ENCODE measurements around the gene ZNF662.

Gene ZNF662

GRCh38 chr3:42892807-42893206 lies 13.1 kb upstream of the ZNF662 start:
- Histone ChIP-seq H3K4me1 (ENCODE audit: insufficient read depth, low read length) (peaks cover 19% of the 10 kb centered on the region), H3K27ac (ENCODE audit: low read length) (no peak overlapping the region), H3K36me3 (ENCODE audit: insufficient read depth, low read depth, low read length) (no peaks in the 10 kb centered on the region), H3K27me3 (ENCODE audit: insufficient read depth, low read length) (no peaks in the 10 kb centered on the region), H3K9me3 (ENCODE audit: insufficient read depth, low read depth, low read length) (no peaks in the 10 kb centered on the region), H3K4me3 (ENCODE audit: low read length) (no peak overlapping the region), H3K9ac (ENCODE audit: low read depth, low read length) (no peak overlapping the region)

GRCh38 chr3:42894698-42895579 lies 11.0 kb upstream of the ZNF662 start:
- H3K27ac ChIP-seq (ENCODE audit: low read length) = no peak overlapping the region
- no peaks in the 10 kb centered on the region for H3K36me3 ChIP-seq (ENCODE audit: insufficient read depth, low read depth, low read length)
- H3K9me3 ChIP-seq (ENCODE audit: insufficient read depth, low read depth, low read length) = no peaks in the 10 kb centered on the region
- peaks cover 19% of the 10 kb centered on the region for H3K4me1 ChIP-seq (ENCODE audit: insufficient read depth, low read length)
- no peak overlapping the region for H3K4me3 ChIP-seq (ENCODE audit: low read length)
- H3K27me3 ChIP-seq (ENCODE audit: insufficient read depth, low read length) = no peaks in the 10 kb centered on the region
- no peak overlapping the region for H3K9ac ChIP-seq (ENCODE audit: low read depth, low read length)

- H3K4me1 ChIP-seq (ENCODE audit: insufficient read depth, low read length) = peaks cover 14% of the 10 kb centered on the region; the same call in 1 of the 2 replicates
- H3K9ac ChIP-seq (ENCODE audit: low read depth, low read length) = no peak overlapping the region
- H3K27me3 ChIP-seq (ENCODE audit: insufficient read depth, low read length) = no peaks in the 10 kb centered on the region
- H3K36me3 ChIP-seq (ENCODE audit: insufficient read depth, low read depth, low read length) = no peaks in the 10 kb centered on the region
- H3K27ac ChIP-seq (ENCODE audit: low read length) = no peak overlapping the region
- no peak overlapping the region for H3K4me3 ChIP-seq (ENCODE audit: low read length)
- no peaks in the 10 kb centered on the region for H3K9me3 ChIP-seq (ENCODE audit: insufficient read depth, low read depth, low read length)
These were observed 10.4 kb upstream of the ZNF662 start for GRCh38 chr3:42895580-42895868.

GRCh38 chr3:42898896-42899675 lies 6.9 kb upstream of the ZNF662 start:
- Histone ChIP-seq H3K4me3 (ENCODE audit: low read length) (no peak overlapping the region), H3K4me1 (ENCODE audit: insufficient read depth, low read length) (peaks cover 3% of the 10 kb centered on the region; the same call in 1 of the 2 replicates), H3K9me3 (ENCODE audit: insufficient read depth, low read depth, low read length) (no peaks in the 10 kb centered on the region), H3K27me3 (ENCODE audit: insufficient read depth, low read length) (no peaks in the 10 kb centered on the region), H3K27ac (ENCODE audit: low read length) (no peak overlapping the region), H3K9ac (ENCODE audit: low read depth, low read length) (no peak overlapping the region), H3K36me3 (ENCODE audit: insufficient read depth, low read depth, low read length) (no peaks in the 10 kb centered on the region)

- Histone ChIP-seq H3K9me3 (ENCODE audit: insufficient read depth, low read depth, low read length) (no peaks in the 10 kb centered on the region), H3K4me1 (ENCODE audit: insufficient read depth, low read length) (peaks cover 3% of the 10 kb centered on the region; the same call in 1 of the 2 replicates), H3K9ac (ENCODE audit: low read depth, low read length) (no peak overlapping the region), H3K27me3 (ENCODE audit: insufficient read depth, low read length) (no peaks in the 10 kb centered on the region), H3K27ac (ENCODE audit: low read length) (no peak overlapping the region), H3K36me3 (ENCODE audit: insufficient read depth, low read depth, low read length) (no peaks in the 10 kb centered on the region), H3K4me3 (ENCODE audit: low read length) (no peak overlapping the region)
These were observed 5.5 kb upstream of the ZNF662 start for GRCh38 chr3:42900226-42901072.

GRCh38 chr3:42901073-42901415 lies 4.9 kb upstream of the ZNF662 start:
- no peaks in the 10 kb centered on the region for H3K27me3 ChIP-seq (ENCODE audit: insufficient read depth, low read length)
- no peaks in the 10 kb centered on the region for H3K9me3 ChIP-seq (ENCODE audit: insufficient read depth, low read depth, low read length)
- H3K27ac ChIP-seq (ENCODE audit: low read length) = no peak overlapping the region
- no peak overlapping the region for H3K4me3 ChIP-seq (ENCODE audit: low read length)
- no peak overlapping the region for H3K9ac ChIP-seq (ENCODE audit: low read depth, low read length)
- no peaks in the 10 kb centered on the region for H3K36me3 ChIP-seq (ENCODE audit: insufficient read depth, low read depth, low read length)
- H3K4me1 ChIP-seq (ENCODE audit: insufficient read depth, low read length) = peaks cover 1% of the 10 kb centered on the region; the same call in 1 of the 2 replicates

- H3K27ac ChIP-seq (ENCODE audit: low read length) = no peak overlapping the region
- H3K4me1 ChIP-seq (ENCODE audit: insufficient read depth, low read length) = no peaks in the 10 kb centered on the region
- H3K36me3 ChIP-seq (ENCODE audit: insufficient read depth, low read depth, low read length) = no peaks in the 10 kb centered on the region
- H3K27me3 ChIP-seq (ENCODE audit: insufficient read depth, low read length) = no peaks in the 10 kb centered on the region
- no peak overlapping the region for H3K9ac ChIP-seq (ENCODE audit: low read depth, low read length)
- H3K9me3 ChIP-seq (ENCODE audit: insufficient read depth, low read depth, low read length) = no peaks in the 10 kb centered on the region
- H3K4me3 ChIP-seq (ENCODE audit: low read length) = no peak overlapping the region
These were observed 3.7 kb upstream of the ZNF662 start for GRCh38 chr3:42902257-42902656.

- no peaks in the 10 kb centered on the region for H3K4me1 ChIP-seq (ENCODE audit: insufficient read depth, low read length)
- no peak overlapping the region for H3K27ac ChIP-seq (ENCODE audit: low read length)
- no peaks in the 10 kb centered on the region for H3K9me3 ChIP-seq (ENCODE audit: insufficient read depth, low read depth, low read length)
- H3K36me3 ChIP-seq (ENCODE audit: insufficient read depth, low read depth, low read length) = no peaks in the 10 kb centered on the region
- H3K27me3 ChIP-seq (ENCODE audit: insufficient read depth, low read length) = no peaks in the 10 kb centered on the region
- H3K4me3 ChIP-seq (ENCODE audit: low read length) = no peak overlapping the region
- H3K9ac ChIP-seq (ENCODE audit: low read depth, low read length) = no peak overlapping the region
These were observed 1.9 kb upstream of the ZNF662 start for GRCh38 chr3:42904076-42904475.

- Histone ChIP-seq H3K36me3 (ENCODE audit: insufficient read depth, low read depth, low read length) (no peaks in the 10 kb centered on the region), H3K4me3 (ENCODE audit: low read length) (no peak overlapping the region), H3K9ac (ENCODE audit: low read depth, low read length) (no peak overlapping the region), H3K27ac (ENCODE audit: low read length) (no peak overlapping the region), H3K4me1 (ENCODE audit: insufficient read depth, low read length) (no peaks in the 10 kb centered on the region), H3K9me3 (ENCODE audit: insufficient read depth, low read depth, low read length) (0 out of 2 replicates have a peak, but pooled peaks cover 4% of the 10 kb centered on the region), H3K27me3 (ENCODE audit: insufficient read depth, low read length) (no peaks in the 10 kb centered on the region)
These were observed 237 bp upstream of the ZNF662 start for GRCh38 chr3:42905740-42906069.

- Histone ChIP-seq H3K27ac (ENCODE audit: low read length) (no peak overlapping the region), H3K36me3 (ENCODE audit: insufficient read depth, low read depth, low read length) (no peaks in the 10 kb centered on the region), H3K4me1 (ENCODE audit: insufficient read depth, low read length) (no peaks in the 10 kb centered on the region), H3K4me3 (ENCODE audit: low read length) (no peak overlapping the region), H3K27me3 (ENCODE audit: insufficient read depth, low read length) (no peaks in the 10 kb centered on the region), H3K9ac (ENCODE audit: low read depth, low read length) (no peak overlapping the region), H3K9me3 (ENCODE audit: insufficient read depth, low read depth, low read length) (0 out of 2 replicates have a peak, but pooled peaks cover 6% of the 10 kb centered on the region)
These were observed 874 bp downstream of the ZNF662 start for GRCh38 chr3:42906848-42907183.

- H3K9me3 ChIP-seq (ENCODE audit: insufficient read depth, low read depth, low read length) = peaks cover 16% of the 10 kb centered on the region
- no peak overlapping the region for H3K27ac ChIP-seq (ENCODE audit: low read length)
- H3K9ac ChIP-seq (ENCODE audit: low read depth, low read length) = no peak overlapping the region
These were observed 2.7 kb downstream of the ZNF662 start for GRCh38 chr3:42908675-42909074.

More at GRCh38 chr3:42908675-42909074, 2.7 kb downstream of the ZNF662 start:
- H3K4me3 ChIP-seq (ENCODE audit: low read length) = no peak overlapping the region
- H3K27me3 ChIP-seq (ENCODE audit: insufficient read depth, low read length) = no peaks in the 10 kb centered on the region
- H3K4me1 ChIP-seq (ENCODE audit: insufficient read depth, low read length) = no peaks in the 10 kb centered on the region
- no peaks in the 10 kb centered on the region for H3K36me3 ChIP-seq (ENCODE audit: insufficient read depth, low read depth, low read length)

Measured in iPS-20b (cell line).